ENCODE measurements around the gene TIMP3.

The TIMP3 gene

DNA sequence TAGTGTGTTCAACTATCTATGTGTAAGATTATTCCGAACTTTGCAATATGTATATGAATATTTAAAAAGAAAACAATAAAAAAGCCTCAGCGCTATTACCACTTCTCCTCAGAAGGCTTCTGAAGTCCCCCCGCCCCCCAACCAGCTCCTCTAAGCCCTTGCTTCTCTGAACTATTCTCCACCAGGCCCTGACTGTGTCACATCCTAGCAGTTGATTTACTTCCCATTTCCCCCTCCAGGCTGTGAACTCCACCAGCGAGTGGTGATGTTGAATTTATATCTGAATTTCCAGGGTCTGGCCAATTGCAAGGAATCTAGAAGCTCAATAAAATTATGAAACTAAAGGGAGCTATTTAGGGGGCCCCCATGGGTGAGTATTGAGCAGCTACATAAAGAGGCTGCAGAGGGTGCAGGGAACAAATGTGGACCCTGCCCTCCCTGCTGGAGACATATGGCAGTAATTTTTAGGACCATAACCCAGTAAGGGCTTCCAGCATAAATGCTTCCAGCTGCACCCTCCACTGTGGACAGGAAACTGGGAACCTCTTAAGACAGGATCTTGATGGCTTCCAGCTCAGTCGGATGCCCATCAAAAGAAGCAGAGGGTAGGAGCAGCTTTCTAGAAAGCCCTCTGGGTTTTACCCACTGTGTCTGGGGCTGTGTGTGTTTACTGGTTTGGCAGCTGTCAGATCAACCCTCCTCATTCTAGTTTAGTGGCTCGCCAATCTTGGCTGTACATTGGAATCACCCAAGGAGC, 81.4 kb downstream of the TIMP3 start:
- DNase-seq (ENCODE audit: low spot score) = no peak

DNA sequence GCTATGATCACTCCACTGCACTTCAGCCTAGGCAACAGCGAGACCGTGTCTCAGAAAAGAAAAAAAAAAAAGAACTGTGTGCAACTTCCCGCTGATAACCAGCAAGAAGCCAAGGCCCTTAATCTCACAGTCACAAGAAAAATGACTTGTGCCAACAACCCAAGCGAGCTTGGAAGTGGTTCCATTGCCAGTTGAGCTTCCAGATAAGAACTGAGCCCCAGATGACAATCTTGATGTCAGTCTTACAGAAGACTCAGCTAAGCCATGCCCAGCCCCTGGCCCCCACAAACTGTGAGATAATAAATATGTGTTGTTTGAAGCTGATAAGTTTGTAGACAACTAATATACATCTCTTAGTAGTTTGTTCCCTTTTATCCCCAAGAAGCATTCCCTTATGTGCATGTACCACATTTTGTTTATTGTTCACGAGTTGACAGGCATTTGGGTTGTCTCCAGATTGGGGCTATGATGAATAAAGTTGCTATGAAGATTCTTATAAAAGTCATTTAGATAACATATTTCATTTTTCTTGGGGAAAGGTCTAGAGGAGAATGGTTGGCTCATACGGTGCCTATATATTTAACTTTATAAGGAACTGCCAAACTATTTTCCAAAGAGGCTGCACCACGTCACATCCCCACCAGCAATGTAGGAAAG, 85.9 kb downstream of the TIMP3 start:
- DNase-seq (ENCODE audit: low spot score) = no peak

DNA sequence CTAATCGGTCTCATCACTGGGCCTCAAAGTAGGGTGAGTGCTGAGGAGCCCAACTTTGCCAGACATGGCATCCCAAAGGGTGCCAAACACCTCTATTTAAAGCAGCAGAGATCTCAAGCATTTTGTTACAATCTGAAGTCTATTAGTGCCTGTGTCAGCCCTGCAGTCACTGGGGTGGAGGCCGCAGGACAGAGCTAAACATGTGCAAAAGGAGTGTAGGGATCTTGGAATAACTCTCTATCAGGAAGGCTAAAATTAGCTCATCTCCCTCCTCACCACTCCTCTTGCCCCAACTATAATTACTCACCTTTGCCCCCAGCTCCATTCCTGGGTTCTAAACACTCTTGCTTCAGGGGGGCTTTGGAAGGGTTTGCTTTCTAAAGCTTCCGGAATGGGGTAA, 87.5 kb downstream of the TIMP3 start:
- no peak for DNase-seq (ENCODE audit: low spot score)

DNA sequence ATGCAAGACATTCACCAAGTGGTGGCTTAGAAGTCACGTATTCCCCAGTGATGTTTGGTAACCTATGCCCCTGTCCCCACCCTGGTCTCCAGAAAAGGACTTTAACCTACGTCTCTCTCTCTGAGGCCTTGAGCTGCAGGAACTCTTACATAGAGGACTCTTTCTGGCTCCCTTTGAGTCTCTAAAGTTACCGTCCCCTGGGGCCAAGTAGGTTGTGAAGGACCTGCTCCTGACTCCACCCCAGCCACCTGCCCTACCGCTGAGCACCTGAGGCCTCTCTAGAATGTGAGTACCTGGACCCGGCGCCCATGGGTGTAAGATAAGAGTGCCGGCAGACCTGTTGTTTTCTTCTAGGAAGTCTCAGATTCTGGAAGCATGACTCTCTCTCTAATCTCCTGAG, 95.4 kb downstream of the TIMP3 start:
- DNase-seq (ENCODE audit: low spot score) = no peak

DNA sequence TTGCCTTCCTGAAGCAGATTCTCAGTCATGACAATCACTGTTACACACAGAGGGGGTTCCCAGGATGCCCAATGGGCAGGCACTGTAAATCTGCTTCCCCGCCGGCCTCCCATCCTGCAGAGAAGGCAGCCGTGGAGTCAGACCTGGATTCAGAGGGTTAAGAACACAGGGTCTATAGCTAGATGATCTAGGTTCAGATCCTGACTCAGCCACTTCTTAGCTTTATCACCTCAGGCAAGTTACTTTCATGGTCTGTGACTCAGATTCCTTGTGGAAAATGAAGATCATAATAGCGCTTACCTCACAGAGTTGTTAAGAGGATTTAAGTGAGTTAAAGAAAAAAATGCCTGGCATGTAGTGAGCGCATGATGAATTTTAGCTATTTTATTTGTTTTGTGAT, 95.9 kb downstream of the TIMP3 start:
- no peak for DNase-seq (ENCODE audit: low spot score)

DNA sequence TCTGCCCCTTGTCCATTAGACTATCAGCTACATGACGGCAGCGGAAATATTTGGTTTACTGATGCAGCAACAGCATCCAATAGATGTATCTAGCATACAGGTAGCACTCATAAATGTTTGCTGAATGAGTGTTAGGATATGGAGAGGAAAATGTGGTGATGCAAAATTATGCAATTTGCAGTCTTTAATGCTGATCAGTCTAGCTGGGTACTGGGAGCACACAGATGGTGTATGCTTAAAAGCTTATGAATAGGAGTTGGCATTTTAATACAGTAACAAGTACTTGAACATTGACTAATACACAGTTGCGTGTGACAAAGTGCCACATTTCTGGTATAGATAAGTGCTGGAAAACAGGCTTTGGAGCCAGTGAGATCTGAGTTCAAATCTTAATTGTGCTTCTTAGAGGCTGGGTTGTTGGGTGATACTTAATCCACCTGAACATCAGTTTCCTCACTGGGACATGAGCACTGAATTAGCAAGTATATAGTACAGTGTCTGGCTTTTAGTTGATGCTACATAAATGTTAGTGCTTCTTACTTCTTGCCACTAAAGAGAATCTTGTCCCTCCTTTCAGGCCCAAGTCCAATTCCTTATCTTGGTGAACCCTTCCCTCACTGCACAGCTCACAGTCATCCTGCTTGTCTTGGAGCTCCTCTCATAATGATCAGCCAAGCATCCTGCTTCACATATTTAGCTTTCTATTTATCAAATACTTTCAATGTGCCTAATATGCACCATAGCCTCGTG, 99.6 kb downstream of the TIMP3 start:
- DNase-seq (ENCODE audit: low spot score) = no peak

DNA sequence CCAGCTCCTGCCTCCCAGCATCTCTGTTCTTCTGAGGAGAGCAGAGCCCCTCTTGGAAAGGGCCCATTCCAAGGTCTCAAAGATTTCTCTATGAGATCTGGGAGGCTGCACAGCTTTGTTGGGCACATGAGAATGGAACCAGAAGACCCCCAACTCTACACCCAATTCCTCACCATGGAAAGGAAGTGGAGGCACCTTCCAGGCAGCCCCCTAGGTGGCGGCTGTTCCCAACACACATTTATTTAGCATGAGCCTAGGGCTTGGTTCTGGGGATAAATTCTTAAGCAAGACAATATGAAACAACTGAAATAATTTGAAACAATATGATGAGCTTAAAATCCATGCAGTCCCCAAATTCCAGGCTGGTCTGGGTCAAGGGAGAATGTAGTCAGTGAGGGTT, 100.4 kb downstream of the TIMP3 start:
- no peak for DNase-seq (ENCODE audit: low spot score)

DNA sequence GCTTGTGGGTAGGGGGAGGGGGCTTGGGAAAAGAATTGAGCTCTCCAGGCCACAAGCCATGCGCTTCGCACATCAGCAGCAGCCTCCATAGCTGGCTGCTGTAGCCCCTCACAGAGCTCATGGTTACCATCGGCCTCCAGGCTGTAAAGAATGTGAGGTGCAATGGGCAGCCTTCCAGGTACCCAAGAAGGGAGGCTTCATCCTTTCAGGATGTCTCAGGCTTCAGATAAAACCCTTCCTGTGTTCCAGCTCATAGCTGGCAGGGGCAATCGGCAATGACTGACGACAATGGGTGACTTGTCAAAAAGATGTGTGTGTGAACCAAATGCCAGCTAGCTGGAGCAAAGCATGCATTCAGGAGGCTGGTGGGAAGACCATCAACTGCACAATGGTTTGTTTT, 102.0 kb downstream of the TIMP3 start:
- no peak for DNase-seq (ENCODE audit: low spot score)

DNA sequence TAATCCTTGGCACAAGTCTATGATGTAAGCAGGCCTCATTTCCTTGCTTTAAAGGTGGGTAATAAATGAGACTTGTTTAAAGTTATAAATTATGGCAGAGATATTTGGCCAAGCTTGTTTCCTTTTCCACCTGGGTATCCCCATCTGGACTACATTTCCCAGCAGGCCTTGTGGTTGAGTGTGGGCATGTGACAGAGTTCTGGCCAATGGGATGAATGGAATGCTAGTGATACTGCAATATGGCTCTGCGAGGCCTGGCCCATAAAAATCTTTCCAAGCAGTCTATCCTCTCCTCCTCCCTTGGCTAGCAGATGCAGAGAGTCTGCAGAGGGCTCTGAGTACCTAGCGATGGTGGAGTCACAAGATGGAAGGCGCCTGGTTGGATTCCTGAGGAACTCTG, 102.5 kb downstream of the TIMP3 start:
- peak; percentile 28 for DNase-seq (ENCODE audit: low spot score)

DNA sequence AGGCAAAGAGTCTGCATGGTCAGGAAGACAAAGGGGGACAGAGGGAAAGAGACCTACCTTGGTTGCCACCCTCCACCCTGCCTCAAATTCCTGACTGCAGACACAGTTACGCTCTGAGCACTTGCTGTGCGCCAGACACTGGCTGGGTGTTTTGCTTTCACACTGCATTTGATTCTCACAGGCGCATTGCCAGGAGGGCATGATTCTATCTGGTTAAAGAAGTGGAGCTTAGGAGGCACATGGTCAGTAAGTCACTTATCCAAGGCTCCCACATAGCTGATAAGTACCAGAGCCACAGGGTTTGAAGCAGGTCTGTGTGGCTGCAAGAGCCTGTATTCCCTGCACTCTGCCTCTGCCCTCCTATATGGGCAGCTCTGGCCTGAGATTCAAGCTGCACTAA, 103.9 kb downstream of the TIMP3 start:
- no peak for DNase-seq (ENCODE audit: low spot score)

DNA sequence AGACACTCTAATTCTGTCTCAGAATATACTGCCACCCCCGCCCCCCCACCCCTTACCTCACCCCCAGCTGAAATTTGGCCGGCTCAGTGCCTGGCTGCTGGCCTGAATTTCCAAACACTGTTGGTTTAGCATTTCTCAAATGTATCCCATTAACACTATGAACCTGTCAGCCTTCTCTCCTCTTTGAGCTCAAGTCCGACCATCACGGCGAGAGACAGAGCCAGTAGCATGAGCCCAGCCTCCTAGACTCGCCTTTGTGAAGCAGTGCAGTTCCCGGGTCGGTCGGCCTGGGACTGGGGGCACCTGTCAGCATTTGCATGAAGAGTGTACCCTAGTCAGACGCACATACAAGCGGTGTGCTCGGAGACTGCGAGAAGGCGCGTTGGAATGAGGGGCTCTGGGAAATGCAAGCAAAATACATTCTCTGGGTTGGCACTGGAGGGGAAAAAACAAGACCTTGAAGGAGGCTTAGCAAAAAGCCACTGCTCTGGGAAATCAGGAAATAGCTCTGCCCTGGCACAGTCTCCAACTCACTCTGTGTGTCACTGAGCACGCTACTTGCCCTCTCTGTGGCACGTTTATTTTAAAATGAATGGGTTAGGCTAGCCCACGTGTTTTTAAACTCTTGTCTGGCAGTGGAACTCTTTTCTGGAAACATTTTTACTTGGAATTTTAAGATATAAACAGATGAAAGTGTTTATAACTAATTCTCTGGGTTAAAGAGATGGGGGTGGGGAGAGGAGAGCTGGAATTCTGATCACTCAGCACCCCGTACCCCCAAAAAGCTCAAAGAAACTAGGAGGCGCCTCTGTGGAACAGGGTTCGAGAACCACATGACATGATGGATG, 108.3 kb downstream of the TIMP3 start:
- DNase-seq (ENCODE audit: low spot score) = no peak

DNA sequence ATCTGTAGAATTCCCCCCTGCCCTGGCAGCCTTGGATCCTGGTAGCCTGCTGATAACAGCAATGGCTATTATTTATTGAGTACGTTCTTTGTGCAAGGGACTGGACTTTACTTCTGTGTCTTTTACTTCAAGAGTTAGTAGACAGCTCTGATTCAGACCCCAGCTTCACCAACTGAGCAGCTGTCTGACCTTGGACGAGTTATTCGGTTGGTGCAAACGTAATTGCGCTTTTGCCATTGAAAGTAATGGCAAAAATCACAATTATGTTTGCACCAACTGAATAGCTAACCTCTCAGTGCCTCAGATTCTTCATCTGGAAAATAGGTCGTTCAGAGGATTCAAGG, 108.9 kb downstream of the TIMP3 start:
- no peak for DNase-seq (ENCODE audit: low spot score)

DNA sequence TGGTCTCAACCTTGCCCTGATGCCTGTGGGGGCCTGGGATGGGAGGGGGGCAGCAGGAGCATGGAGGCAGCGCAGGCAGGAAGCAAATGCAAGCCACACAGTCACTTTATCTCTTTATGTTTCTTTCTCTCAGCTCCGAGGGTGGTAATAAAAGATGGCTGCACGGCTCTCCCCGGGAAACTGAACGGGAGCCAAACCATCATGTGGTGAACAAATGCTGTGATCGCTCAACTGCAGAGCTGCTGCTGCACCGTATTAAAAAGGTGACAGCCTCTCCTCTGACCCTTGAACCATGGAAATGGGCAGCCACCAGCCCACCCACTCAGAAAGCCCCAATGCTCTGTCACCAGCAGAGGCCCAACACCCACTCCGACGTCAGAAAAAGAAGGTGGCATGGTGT, 110.0 kb downstream of the TIMP3 start:
- peak; percentile 22 for DNase-seq (ENCODE audit: low spot score)

Measured in cerebellar cortex (tissue), 1 donor.